GM10266 (cell line): ENCODE data around the gene NFKBIA.
"Not testable (repeated sequence)": the region's sequence is repeated elsewhere in the genome, so short reads cannot be mapped to it uniquely, and the experiment has no call there.

Experiments
- DNase-seq: peaks from one replicate; pipeline ENCODE4 v3.0.0; 2012; ENCODE audit errors: extremely low spot score
- CTCF ChIP-seq: IDR thresholded peaks from 2 replicates; pipeline ENCODE4 v1.5.1; 2012; ENCODE audit warnings: mild to moderate bottlenecking, low read depth; ENCODE audit not compliant: control insufficient read depth, insufficient read depth; ENCODE audit errors: missing control alignments

NFKBIA gene

GRCh38 chr14:35383569-35384454 is 20.7 kb downstream of the NFKBIA start:
- TF ChIP-seq CTCF = no peak
- DNase-seq = no peak

GRCh38 chr14:35380794-35381193 is 23.8 kb downstream of the NFKBIA start:
- no peak for DNase-seq
- TF ChIP-seq CTCF = no peak

- not testable (repeated sequence) for DNase-seq
Measured at GRCh38 chr14:35379234-35379933, 25.2 kb downstream of the NFKBIA start.

GRCh38 chr14:35378425-35379233 is 25.9 kb downstream of the NFKBIA start:
- DNase-seq = no peak
- TF ChIP-seq CTCF = no peak

GRCh38 chr14:35375558-35376025 is 29.0 kb downstream of the NFKBIA start:
- no peak for DNase-seq
- no peak for TF ChIP-seq CTCF

GRCh38 chr14:35374263-35374712 is 30.3 kb downstream of the NFKBIA start:
- no peak for DNase-seq
- TF ChIP-seq CTCF = no peak

- DNase-seq = not testable (repeated sequence)
Measured at GRCh38 chr14:35373208-35373607, 31.3 kb downstream of the NFKBIA start.

GRCh38 chr14:35370969-35371368 is 33.6 kb downstream of the NFKBIA start:
- no peak for DNase-seq
- no peak for TF ChIP-seq CTCF
